ENCODE measurements around the gene ADGRV1. TPM values are rescaled to one million over a fixed set of nuclear protein-coding genes. Genes with fewer than 3 reads are reported as not detected.

The ADGRV1 gene
- total RNA-seq, 2 donors from 2014 or later: 16.4 to 20.9 TPM

DNA sequence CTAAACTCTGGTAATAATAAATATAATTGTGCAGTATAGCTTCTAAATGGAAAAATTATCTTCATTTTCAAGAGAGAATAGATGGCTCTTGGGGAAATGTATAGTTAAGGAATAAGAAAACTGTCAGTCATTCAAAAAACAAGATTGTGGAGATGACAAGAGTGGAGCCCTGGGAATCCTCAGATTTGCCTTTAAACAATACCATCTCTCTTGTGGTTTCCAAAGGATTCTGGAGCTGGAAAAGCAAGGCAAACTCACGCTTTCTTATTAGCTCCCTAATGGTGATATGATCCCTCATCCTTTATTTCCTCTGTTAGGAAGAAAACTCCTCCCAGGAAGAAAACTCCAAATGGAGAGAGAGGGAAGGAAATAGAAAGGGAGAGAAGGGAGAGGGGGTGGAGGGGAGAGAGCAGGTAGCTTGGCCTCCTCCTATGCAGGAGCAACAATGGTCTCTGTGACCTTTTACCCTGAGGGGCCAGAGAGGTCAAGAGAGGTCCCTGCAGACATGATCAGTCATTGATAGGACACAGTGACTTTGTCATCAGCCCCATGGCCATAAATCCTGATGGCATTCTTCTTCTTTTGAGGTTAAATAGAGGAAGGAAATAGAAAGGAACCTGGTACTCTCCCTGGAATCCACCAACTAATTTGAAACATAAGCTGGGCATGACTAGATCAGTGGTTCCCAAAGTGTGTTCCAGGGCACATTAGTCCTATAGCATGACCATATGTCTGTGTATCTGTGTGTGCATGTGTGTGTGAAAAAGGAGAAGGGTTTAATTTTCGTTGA is 512.4 kb downstream of the ADGRV1 start:
- 95% methylated on average over 2 of the region's 2 CpGs for WGBS
- Histone ChIP-seq H3K4me1 (replicated peaks) (no peaks in the 10 kb centered on the region), H3K27ac (no peak overlapping the region), H3K9me3 (no peaks in the 10 kb centered on the region), H3K27me3 (replicated peaks; ENCODE audit: insufficient read depth) (no peaks in the 10 kb centered on the region), H3K36me3 (no peaks in the 10 kb centered on the region), H3K4me3 (no peak overlapping the region)
- intact Hi-C loops (cut with DNase I): no loop called here
- TF ChIP-seq, protein P1, sequence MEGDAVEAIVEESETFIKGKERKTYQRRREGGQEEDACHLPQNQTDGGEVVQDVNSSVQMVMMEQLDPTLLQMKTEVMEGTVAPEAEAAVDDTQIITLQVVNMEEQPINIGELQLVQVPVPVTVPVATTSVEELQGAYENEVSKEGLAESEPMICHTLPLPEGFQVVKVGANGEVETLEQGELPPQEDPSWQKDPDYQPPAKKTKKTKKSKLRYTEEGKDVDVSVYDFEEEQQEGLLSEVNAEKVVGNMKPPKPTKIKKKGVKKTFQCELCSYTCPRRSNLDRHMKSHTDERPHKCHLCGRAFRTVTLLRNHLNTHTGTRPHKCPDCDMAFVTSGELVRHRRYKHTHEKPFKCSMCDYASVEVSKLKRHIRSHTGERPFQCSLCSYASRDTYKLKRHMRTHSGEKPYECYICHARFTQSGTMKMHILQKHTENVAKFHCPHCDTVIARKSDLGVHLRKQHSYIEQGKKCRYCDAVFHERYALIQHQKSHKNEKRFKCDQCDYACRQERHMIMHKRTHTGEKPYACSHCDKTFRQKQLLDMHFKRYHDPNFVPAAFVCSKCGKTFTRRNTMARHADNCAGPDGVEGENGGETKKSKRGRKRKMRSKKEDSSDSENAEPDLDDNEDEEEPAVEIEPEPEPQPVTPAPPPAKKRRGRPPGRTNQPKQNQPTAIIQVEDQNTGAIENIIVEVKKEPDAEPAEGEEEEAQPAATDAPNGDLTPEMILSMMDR (IDR thresholded peaks at IDR 0.05): no peak
- TF ChIP-seq POLR2A (IDR thresholded peaks at IDR 0.05) (no peak), POLR2AphosphoS5 (IDR thresholded peaks at IDR 0.05) (no peak)
- DNase-seq (ENCODE audit: low spot score): no peak

DNA sequence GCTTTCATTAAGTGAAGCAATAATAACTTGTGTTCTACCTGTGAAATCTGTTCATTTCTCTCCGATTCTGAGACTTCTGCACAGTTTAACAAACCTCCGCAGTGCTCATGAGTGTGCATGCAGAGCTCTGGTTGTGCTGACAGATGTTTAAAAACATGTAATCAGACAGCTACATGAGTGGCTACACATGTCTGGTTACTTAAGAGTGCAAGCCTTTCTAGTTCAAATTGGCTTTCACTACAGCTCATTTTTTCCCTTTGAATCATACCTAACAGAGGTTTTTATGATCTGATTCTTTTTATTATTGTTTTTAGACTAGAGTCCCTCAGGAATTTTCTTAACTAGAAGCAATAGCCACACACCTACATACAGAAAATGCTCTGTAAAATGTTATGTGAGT is 514.3 kb downstream of the ADGRV1 start:
- intact Hi-C loops (cut with DNase I): no loop called here
- no peak overlapping the region for H3K27ac ChIP-seq

DNA sequence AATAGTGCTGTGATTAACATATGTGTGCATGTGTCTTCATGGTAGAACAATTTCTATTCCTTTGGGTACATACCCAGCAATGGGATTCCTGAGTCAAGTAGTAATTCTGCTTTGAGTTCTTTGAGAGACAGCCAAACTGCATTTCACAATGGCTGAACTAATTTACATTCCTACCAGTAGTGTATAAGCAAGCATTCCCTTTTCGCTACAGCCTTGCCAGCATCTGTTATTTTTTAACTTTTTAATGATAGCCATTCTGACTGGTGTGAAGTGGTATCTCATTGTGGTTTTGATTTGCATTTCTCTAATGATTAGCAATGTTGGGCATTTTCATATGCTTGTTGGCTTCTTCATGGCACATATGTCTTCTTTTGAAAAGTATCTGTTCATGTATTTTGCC is 516.0 kb downstream of the ADGRV1 start:
- TF ChIP-seq POLR2A (IDR thresholded peaks at IDR 0.05) (no peak), POLR2AphosphoS5 (IDR thresholded peaks at IDR 0.05) (no peak)
- TF ChIP-seq, protein P1 (IDR thresholded peaks at IDR 0.05): no peak
- Histone ChIP-seq H3K9me3 (no peaks in the 10 kb centered on the region), H3K4me3 (no peak overlapping the region), H3K4me1 (replicated peaks) (peaks cover 6% of the 10 kb centered on the region), H3K27me3 (replicated peaks; ENCODE audit: insufficient read depth) (no peaks in the 10 kb centered on the region), H3K27ac (no peak overlapping the region), H3K36me3 (no peaks in the 10 kb centered on the region)
- DNase-seq (ENCODE audit: low spot score): no peak
- intact Hi-C loops (cut with DNase I): no loop called here
- 93% methylated on average over 1 of the region's 1 CpG for WGBS

More for the DNA sequence above, 514.3 kb downstream of the ADGRV1 start:
- TF ChIP-seq POLR2AphosphoS5 (IDR thresholded peaks at IDR 0.05) (no peak), POLR2A (IDR thresholded peaks at IDR 0.05) (no peak)
- TF ChIP-seq, protein P1 (IDR thresholded peaks at IDR 0.05): no peak
- Histone ChIP-seq H3K4me3 (no peak overlapping the region), H3K4me1 (replicated peaks) (no peaks in the 10 kb centered on the region), H3K36me3 (no peaks in the 10 kb centered on the region), H3K27me3 (replicated peaks; ENCODE audit: insufficient read depth) (no peaks in the 10 kb centered on the region), H3K9me3 (no peaks in the 10 kb centered on the region)
- 68% methylated on average over 2 of the region's 2 CpGs for WGBS
- no peak for DNase-seq (ENCODE audit: low spot score)

DNA sequence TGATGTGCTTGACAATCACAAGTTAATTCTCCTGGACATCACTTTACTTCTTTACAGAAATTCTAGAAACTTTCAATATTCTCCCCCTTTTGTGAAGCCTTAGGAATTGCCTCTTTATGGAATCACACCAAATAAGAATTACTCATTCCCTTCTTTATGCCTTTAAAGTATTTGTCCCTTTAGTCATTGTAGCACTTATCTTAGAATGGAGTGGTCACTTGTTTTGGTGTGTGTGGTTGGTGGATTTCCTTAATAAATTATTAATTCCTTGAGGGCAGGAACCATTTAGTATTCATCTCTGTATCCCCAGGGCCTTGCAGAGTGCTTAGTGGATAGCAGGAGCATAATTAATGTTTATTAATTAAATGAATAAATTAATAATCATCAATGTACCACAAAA is 517.5 kb downstream of the ADGRV1 start:
- no peak overlapping the region for H3K4me3 ChIP-seq
- no peak for DNase-seq (ENCODE audit: low spot score)
- H3K27me3 ChIP-seq (replicated peaks; ENCODE audit: insufficient read depth): no peaks in the 10 kb centered on the region
- H3K9me3 ChIP-seq: no peaks in the 10 kb centered on the region
- intact Hi-C loops (cut with DNase I): no loop called here
- H3K27ac ChIP-seq: no peak overlapping the region
- peaks cover 6% of the 10 kb centered on the region for H3K4me1 ChIP-seq (replicated peaks)
- TF ChIP-seq POLR2AphosphoS5 (IDR thresholded peaks at IDR 0.05) (no peak), POLR2A (IDR thresholded peaks at IDR 0.05) (no peak)
- TF ChIP-seq, protein P1 (IDR thresholded peaks at IDR 0.05): no peak
- H3K36me3 ChIP-seq: no peaks in the 10 kb centered on the region

DNA sequence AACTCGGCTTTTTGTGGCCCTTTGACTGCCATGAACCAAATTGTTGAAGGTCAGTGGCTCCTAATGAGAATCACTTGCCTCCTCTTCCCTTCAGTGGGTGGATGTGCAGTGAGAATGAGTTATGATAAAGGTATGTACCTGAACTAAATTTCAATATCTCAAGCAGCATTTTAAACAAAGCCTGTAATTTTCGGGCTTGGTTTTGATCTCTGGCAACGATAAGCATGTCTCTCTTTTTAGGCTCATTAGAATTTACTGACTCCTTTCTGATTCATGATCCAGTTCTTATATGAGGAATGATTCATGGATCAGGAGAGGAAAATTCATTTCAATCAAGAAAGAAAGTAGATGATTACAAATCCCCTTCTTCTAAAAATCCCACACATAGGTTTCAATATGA is 519.0 kb downstream of the ADGRV1 start:
- H3K27ac ChIP-seq: no peak overlapping the region
- TF ChIP-seq, protein P1 (IDR thresholded peaks at IDR 0.05): no peak
- no peak for TF ChIP-seq POLR2A (IDR thresholded peaks at IDR 0.05)
- TF ChIP-seq POLR2AphosphoS5 (IDR thresholded peaks at IDR 0.05): no peak
- H3K4me3 ChIP-seq: no peak overlapping the region
- no peaks in the 10 kb centered on the region for H3K27me3 ChIP-seq (replicated peaks; ENCODE audit: insufficient read depth)
- intact Hi-C loops (cut with DNase I): no loop called here
- H3K36me3 ChIP-seq: no peaks in the 10 kb centered on the region
- H3K9me3 ChIP-seq: no peaks in the 10 kb centered on the region
- WGBS: 85% methylated on average over 3 of the region's 3 CpGs
- DNase-seq (ENCODE audit: low spot score): no peak
- peaks cover 6% of the 10 kb centered on the region for H3K4me1 ChIP-seq (replicated peaks)

Data from prostate gland (tissue), 2 donors.